NT2/D1 (cell line): ENCODE results near the gene CDON.

Source experiments
- DNase-seq: peaks from one replicate; pipeline ENCODE4 v3.0.0-alpha.2; 2011; ENCODE audit warnings: low read depth, low spot score
- H3K27me3 ChIP-seq: 2 replicates; pipeline ENCODE4 v1.6.0; 2011; ENCODE audit warnings: mild to moderate bottlenecking; ENCODE audit not compliant: insufficient read length, insufficient read depth
- H3K36me3 ChIP-seq: 2 replicates; pipeline ENCODE4 v1.6.1; 2011; ENCODE audit warnings: mild to moderate bottlenecking, low read length, mixed read lengths; ENCODE audit not compliant: insufficient read depth, insufficient read length
- H3K4me1 ChIP-seq: 2 replicates; pipeline ENCODE4 v1.5.1; 2011; ENCODE audit not compliant: insufficient read depth, insufficient read length
- H3K4me3 ChIP-seq: 2 replicates; pipeline ENCODE4 v1.5.1; 2011; ENCODE audit warnings: low read depth; ENCODE audit not compliant: insufficient read length
- H3K9ac ChIP-seq: 2 replicates; pipeline ENCODE4 v1.6.0; 2011; ENCODE audit warnings: low read depth; ENCODE audit not compliant: insufficient read length
- H3K9me3 ChIP-seq: 2 replicates; pipeline ENCODE4 v1.5.1; 2011; ENCODE audit warnings: mild to moderate bottlenecking, low read length; ENCODE audit not compliant: insufficient read depth
- SUZ12 ChIP-seq: IDR thresholded peaks from 2 replicates; pipeline ENCODE4 v1.6.1; 2011; ENCODE audit not compliant: insufficient read length, insufficient read depth; ENCODE audit errors: extremely low read depth
- YY1 ChIP-seq: IDR thresholded peaks from 2 replicates; pipeline ENCODE4 v1.6.1; 2011; ENCODE audit not compliant: insufficient read length, insufficient read depth
- ZNF274 ChIP-seq: IDR thresholded peaks from 2 replicates; pipeline ENCODE4 v1.6.1; 2011; ENCODE audit warnings: mild to moderate bottlenecking, low read depth, low read length

The CDON gene

GRCh38 chr11:126072141-126072741 is 9.6 kb upstream of the CDON start:
- Histone ChIP-seq H3K9ac (no peak overlapping the region), H3K9me3 (no peaks in the 10 kb centered on the region), H3K36me3 (no peaks in the 10 kb centered on the region), H3K4me3 (no peak overlapping the region), H3K27me3 (no peaks in the 10 kb centered on the region), H3K4me1 (no peaks in the 10 kb centered on the region)
- TF ChIP-seq YY1: no peak
- no peak for TF ChIP-seq SUZ12
- TF ChIP-seq ZNF274: no peak
- DNase-seq: no peak

DNA sequence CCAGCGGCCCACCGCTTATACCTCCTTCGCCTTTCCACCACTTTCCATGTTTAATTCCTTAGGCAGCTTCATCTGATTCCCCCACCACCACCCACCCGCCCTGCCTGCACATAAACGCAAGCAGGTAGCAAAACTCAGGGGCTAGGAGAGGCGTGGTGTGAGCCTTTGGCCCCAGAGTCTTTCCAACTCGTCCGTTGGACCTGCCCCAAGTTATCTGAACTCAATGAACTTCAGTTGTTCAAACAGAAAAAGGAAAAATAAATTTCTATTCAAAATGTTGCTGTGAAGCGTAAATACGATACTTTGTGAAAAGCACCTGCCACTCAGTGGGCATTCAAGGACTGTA is 814 bp upstream of the CDON start:
- Histone ChIP-seq H3K4me3 (no peak overlapping the region), H3K36me3 (no peaks in the 10 kb centered on the region), H3K4me1 (no peaks in the 10 kb centered on the region), H3K9me3 (no peaks in the 10 kb centered on the region), H3K27me3 (peaks cover 3% of the 10 kb centered on the region), H3K9ac (no peak overlapping the region)
- no peak for DNase-seq
- TF ChIP-seq ZNF274 (no peak), YY1 (no peak), SUZ12 (no peak)

DNA sequence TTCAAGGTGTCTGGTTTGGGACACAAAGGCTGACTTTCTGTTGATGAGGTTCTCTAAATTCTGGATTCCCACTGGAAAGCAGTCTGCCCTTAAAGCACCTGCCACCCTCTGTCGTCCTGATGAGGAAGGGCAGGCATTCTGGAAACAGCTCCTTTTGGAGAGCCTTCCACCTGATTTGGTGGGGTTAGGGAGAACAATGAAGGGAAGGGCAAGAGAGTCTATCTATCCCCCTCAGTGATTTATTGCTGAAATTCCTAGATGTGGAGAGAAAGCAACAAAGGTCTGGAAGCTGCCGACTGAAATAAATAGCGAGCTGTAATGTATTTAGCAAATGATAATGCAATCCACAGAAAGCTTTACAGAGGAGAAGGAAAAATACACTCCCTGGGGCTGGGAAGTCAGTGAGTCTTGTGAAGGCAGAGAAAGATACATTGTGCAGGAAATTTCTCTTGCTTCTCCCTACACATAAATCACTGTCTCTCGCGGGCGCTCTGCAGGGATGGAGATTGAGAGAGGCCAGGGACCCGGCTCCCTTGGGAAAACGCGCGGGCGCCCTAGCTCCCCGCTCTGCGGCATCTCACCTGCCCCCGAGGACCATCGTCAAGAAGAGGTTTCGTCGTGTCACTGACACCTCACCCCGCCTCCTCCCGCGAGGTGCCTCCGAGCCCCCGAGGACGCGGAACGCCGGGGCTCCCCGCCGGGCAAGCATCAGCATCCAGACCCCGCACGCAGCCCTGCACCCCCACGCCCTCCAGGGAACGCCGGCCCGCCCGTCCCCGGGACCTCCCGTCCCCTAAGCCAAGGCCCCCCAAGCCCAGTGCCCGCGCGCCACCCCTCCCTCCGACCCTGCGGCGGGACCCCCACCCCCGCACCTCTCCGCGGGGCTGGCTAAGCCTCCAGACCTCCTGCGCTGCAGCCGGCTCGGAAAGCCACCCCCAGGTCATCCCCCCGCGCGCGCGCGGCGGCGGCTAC is 673 bp downstream of the CDON start:
- peaks cover 3% of the 10 kb centered on the region for H3K27me3 ChIP-seq
- DNase-seq: no peak
- H3K4me3 ChIP-seq: peak overlapping the region; percentile 50
- H3K36me3 ChIP-seq: no peaks in the 10 kb centered on the region
- H3K4me1 ChIP-seq: no peaks in the 10 kb centered on the region
- no peak for TF ChIP-seq ZNF274
- no peak for TF ChIP-seq SUZ12
- no peak for TF ChIP-seq YY1
- H3K9ac ChIP-seq: peak overlapping the region; percentile 83
- H3K9me3 ChIP-seq: no peaks in the 10 kb centered on the region

- Histone ChIP-seq H3K4me3 (no peak overlapping the region), H3K27me3 (peaks cover 3% of the 10 kb centered on the region), H3K4me1 (no peaks in the 10 kb centered on the region), H3K9ac (no peak overlapping the region), H3K36me3 (no peaks in the 10 kb centered on the region), H3K9me3 (no peaks in the 10 kb centered on the region)
- no peak for DNase-seq
- TF ChIP-seq SUZ12: no peak
- TF ChIP-seq ZNF274: no peak
- no peak for TF ChIP-seq YY1
These were observed 1.9 kb downstream of the CDON start for GRCh38 chr11:126060757-126061171.

DNA sequence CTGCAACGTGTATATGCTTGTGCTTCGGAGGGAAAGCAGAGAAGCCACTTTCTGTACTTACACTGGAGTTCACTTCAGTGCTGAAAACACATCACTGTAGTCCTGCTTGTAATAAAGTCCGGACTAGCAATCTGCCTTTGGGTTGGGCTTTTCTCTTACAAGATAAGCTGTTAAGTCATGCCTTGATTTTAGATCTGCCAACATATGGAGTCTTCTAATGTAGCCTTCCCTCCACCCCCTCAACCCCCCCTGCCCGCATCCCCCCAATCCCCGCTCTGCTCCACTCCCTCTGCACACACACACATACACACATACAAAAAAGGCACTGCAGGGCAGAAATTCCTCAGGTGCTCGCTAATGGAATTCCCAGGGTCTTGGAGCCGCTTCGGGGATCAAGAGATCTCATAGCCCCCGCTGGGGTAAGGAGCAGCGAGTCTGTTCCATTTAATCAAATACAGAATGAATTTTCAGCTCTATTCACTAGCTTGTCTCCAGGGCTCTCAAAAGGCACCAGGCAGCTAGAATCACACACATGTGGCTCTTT is 3.4 kb downstream of the CDON start:
- Histone ChIP-seq H3K4me3 (no peak overlapping the region), H3K4me1 (no peaks in the 10 kb centered on the region), H3K27me3 (peaks cover 3% of the 10 kb centered on the region), H3K36me3 (no peaks in the 10 kb centered on the region), H3K9ac (no peak overlapping the region), H3K9me3 (no peaks in the 10 kb centered on the region)
- DNase-seq: no peak
- TF ChIP-seq YY1: no peak
- TF ChIP-seq SUZ12: no peak
- TF ChIP-seq ZNF274: no peak

DNA sequence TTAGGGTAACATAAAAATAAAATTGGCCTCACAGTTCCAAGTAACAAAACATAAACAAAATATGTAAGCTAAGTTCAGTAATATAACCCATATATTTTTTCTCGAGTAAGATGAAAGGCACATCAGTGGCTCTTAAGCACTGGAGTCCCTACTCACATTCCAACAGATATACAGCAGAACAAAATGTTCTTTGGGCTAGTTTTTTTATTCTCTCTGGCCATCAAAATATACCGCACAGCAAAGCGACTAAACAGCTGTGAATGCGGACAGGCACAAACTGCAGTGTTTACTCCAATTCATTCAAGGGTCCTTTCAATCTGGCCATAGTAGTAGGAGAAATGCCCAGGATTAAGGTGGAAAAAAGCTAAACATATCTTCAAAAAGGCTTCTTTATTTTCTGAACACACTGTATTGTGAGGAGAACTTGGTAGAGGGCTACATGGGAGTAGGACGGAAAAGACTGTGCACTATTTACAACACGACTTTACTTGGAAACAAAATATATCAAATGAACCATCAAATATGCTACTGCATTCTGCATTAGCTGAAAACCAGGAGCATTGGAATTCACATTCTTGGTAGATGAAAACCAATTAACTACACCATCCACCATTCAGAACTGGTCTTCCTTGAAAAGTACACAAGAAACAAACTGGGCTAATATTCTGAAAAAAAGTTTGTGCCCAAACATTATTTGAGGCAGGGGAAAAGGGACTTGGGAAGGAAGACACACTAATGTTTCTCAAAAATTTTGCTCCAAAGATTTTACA is 4.4 kb downstream of the CDON start:
- H3K4me3 ChIP-seq: no peak overlapping the region
- H3K4me1 ChIP-seq: no peaks in the 10 kb centered on the region
- no peaks in the 10 kb centered on the region for H3K9me3 ChIP-seq
- TF ChIP-seq ZNF274 (no peak), YY1 (no peak), SUZ12 (no peak)
- no peak for DNase-seq
- H3K27me3 ChIP-seq: no peaks in the 10 kb centered on the region
- no peak overlapping the region for H3K9ac ChIP-seq
- H3K36me3 ChIP-seq: no peaks in the 10 kb centered on the region

- Histone ChIP-seq H3K9me3 (no peaks in the 10 kb centered on the region), H3K4me3 (no peak overlapping the region), H3K27me3 (no peaks in the 10 kb centered on the region), H3K4me1 (no peaks in the 10 kb centered on the region), H3K36me3 (no peaks in the 10 kb centered on the region), H3K9ac (no peak overlapping the region)
- DNase-seq: no peak
- TF ChIP-seq SUZ12: no peak
- TF ChIP-seq YY1: no peak
- no peak for TF ChIP-seq ZNF274
These were observed 7.8 kb downstream of the CDON start for GRCh38 chr11:126054882-126055281.
